HepG2 (cell line): ENCODE measurements around the gene NGRN. TPM values are rescaled to one million over a fixed set of nuclear protein-coding genes. Genes with fewer than 3 reads are reported as not detected.

ENCODE experiments used
- ATAC-seq: fragments of 200-7000 bp; cut with Tn5 transposase; 3 replicates; pipeline ENCODE4 v1.9.1; 2020; ENCODE audit warnings: mild to moderate bottlenecking, moderate library complexity
- BruUV-seq: library from RNA; stranded (reverse); fragments of 400-500 nt; replicated peaks from 2 replicates; lab custom pipeline; 2021; lab: Mats Ljungman, UMichigan
- CTCF ChIA-PET: fragments of 300-600 bp; formaldehyde crosslinking; extraction: SDS; loops from one replicate; lab custom pipeline; 2021; ENCODE audit warnings: low total read pairs, inconsistent platforms, low intra/inter-chr PET ratio; lab: Yijun Ruan, JAX
- POLR2A ChIA-PET: fragments of 350-600 bp; sonication (Branson Sonifier 250); formaldehyde crosslinking; loops from one replicate; lab custom pipeline; 2020; ENCODE audit warnings: antibody characterized with exemption, inconsistent platforms; lab: Yijun Ruan, JAX
- DNase-seq: peaks from one replicate; pipeline ENCODE4 v3.0.0-alpha.2; 2015; ENCODE audit warnings: low spot score
- FAIRE-seq: peaks from 3 replicates; lab custom pipeline; 2011; peaks lifted over from hg19 to GRCh38; lab: Jason Lieb, UNC
- H2AFZ ChIP-seq: one replicate; pipeline ENCODE4 v1.6.1; 2011; ENCODE audit warnings: low read length, inconsistent platforms
- H3K27ac ChIP-seq: fragments of 300-600 bp; 3 replicates; pipeline ENCODE4 v1.8.0; 2011; ENCODE audit warnings: mixed run types, mild to moderate bottlenecking, mixed read lengths, low read length, inconsistent platforms; ENCODE audit not compliant: insufficient read depth; ENCODE audit errors: extremely low read length
- H3K27me3 ChIP-seq, 2 experiments: fragments of 200-600 bp in 1 of 2; 2 replicates in 1 of 2; 3 replicates in 1 of 2; pipeline versions ENCODE4 v1.6.0 to v1.8.0; 2011; ENCODE audit warnings: low read length in 2 of 2, mild to moderate bottlenecking in 2 of 2, moderate library complexity in 2 of 2, inconsistent platforms in 1 of 2; ENCODE audit not compliant: insufficient read depth in 2 of 2, control insufficient read depth in 1 of 2
- H3K36me3 ChIP-seq, 2 experiments: fragments of 200-600 bp in 1 of 2; replicated peaks in 1 of 2; 2 replicates in 1 of 2; 3 replicates in 1 of 2; pipeline versions ENCODE4 v1.5.1 to v1.8.0; 2011; ENCODE audit warnings: low read length in 2 of 2, inconsistent platforms in 1 of 2; ENCODE audit not compliant: insufficient read depth in 2 of 2, control insufficient read depth in 1 of 2
- H3K4me1 ChIP-seq: 2 replicates; pipeline ENCODE4 v1.5.1; 2012; ENCODE audit warnings: low read length, inconsistent platforms; ENCODE audit not compliant: insufficient read depth
- H3K4me2 ChIP-seq: 2 replicates; pipeline ENCODE4 v1.6.0; 2011; ENCODE audit warnings: low read depth, low read length, inconsistent platforms
- H3K4me3 ChIP-seq, 3 experiments: fragments of 200-600 bp in 1 of 3; sonication (generic), shearing (Covaris generic) in 1 of 3; replicated peaks in 1 of 3; 2 replicates each; pipeline ENCODE4 v1.5.1; 2011 to 2016; ENCODE audit warnings: low read length in 3 of 3, inconsistent platforms in 2 of 3, low read depth in 2 of 3, mild to moderate bottlenecking in 2 of 3, control low read depth in 1 of 3, mixed read lengths in 1 of 3; ENCODE audit not compliant: insufficient read depth in 1 of 3
- H3K79me2 ChIP-seq: one replicate; pipeline ENCODE4 v1.6.1; 2011; ENCODE audit warnings: low read length, inconsistent platforms; ENCODE audit not compliant: insufficient read depth
- H3K9ac ChIP-seq: 2 replicates; pipeline ENCODE4 v1.6.0; 2011; ENCODE audit warnings: mild to moderate bottlenecking, low read depth, low read length, inconsistent platforms; ENCODE audit not compliant: insufficient read depth
- H3K9me3 ChIP-seq: 2 replicates; pipeline ENCODE4 v1.5.1; 2012; ENCODE audit warnings: mild to moderate bottlenecking, low read length
- H4K20me1 ChIP-seq: 2 replicates; pipeline ENCODE4 v1.6.0; 2011; ENCODE audit warnings: inconsistent platforms, mild to moderate bottlenecking, low read length, moderate library complexity; ENCODE audit not compliant: insufficient read depth
- ELF3 ChIP-seq: IDR thresholded peaks from 2 replicates; pipeline ENCODE4 v1.6.1; 2016; ENCODE audit warnings: missing genetic modification reagents, missing compliant biosample characterization
- ETV6 ChIP-seq: sonication (generic); formaldehyde crosslinking; conservative IDR thresholded peaks from 2 replicates; pipeline ENCODE4 v1.4.0; 2020; ENCODE audit warnings: missing genetic modification reagents
- FOSL2 ChIP-seq: sonication (generic); formaldehyde crosslinking; IDR thresholded peaks from 2 replicates; pipeline ENCODE4 v1.4.0; 2020; ENCODE audit warnings: missing genetic modification reagents
- MTA3 ChIP-seq: sonication (generic); formaldehyde crosslinking; IDR thresholded peaks from 2 replicates; pipeline ENCODE4 v1.4.0; 2020; ENCODE audit warnings: missing genetic modification reagents
- NFE2L1 ChIP-seq: sonication (generic); formaldehyde crosslinking; IDR thresholded peaks from 2 replicates; pipeline ENCODE4 v1.4.0; 2020; ENCODE audit warnings: missing genetic modification reagents, mild to moderate bottlenecking, borderline replicate concordance
- PHB2 ChIP-seq: fragments of 450-650 bp; IDR thresholded peaks from 2 replicates; pipeline ENCODE4 v1.6.1; 2018; ENCODE audit not compliant: partially characterized antibody
- SETDB1 ChIP-seq: sonication (generic); formaldehyde crosslinking; IDR thresholded peaks from 2 replicates; pipeline ENCODE4 v1.5.1; 2020; ENCODE audit warnings: missing genetic modification reagents, mild to moderate bottlenecking, borderline replicate concordance
- SMYD3 ChIP-seq: sonication (generic); formaldehyde crosslinking; IDR thresholded peaks from 2 replicates; pipeline ENCODE4 v1.8.1; 2023; ENCODE audit warnings: mild to moderate bottlenecking, missing genetic modification reagents
- U2AF1 ChIP-seq: fragments of 200-400 bp; formaldehyde crosslinking; optimal IDR thresholded peaks from 2 replicates; pipeline ENCODE3; 2017; ENCODE audit warnings: mild to moderate bottlenecking, low read depth, low read length
- ZFP36L1 ChIP-seq: sonication (generic); formaldehyde crosslinking; IDR thresholded peaks from 2 replicates; pipeline ENCODE4 v1.8.0; 2022; ENCODE audit warnings: mild to moderate bottlenecking, missing genetic modification reagents, moderate library complexity
- ZNF17 ChIP-seq: sonication (generic); formaldehyde crosslinking; IDR thresholded peaks from 2 replicates; pipeline ENCODE4 v1.5.0; 2020; ENCODE audit warnings: mild to moderate bottlenecking, missing genetic modification reagents
- ZNF350 ChIP-seq: sonication (generic); formaldehyde crosslinking; IDR thresholded peaks from 2 replicates; pipeline ENCODE4 v1.4.0; 2020; ENCODE audit warnings: mild to moderate bottlenecking, low read depth, missing genetic modification reagents, borderline replicate concordance
- ZNF691 ChIP-seq: sonication (generic); formaldehyde crosslinking; IDR thresholded peaks from 2 replicates; pipeline ENCODE4 v1.4.0; 2020; ENCODE audit warnings: missing genetic modification reagents, low read depth, mild to moderate bottlenecking, borderline replicate concordance
- WGBS: methylation state at CpG from one replicate; pipeline ENCODE4 v1.1.6; 2017; ENCODE audit warnings: low lambda C conversion rate; 5-methylcytosine and 5-hydroxymethylcytosine counted together
- in situ Hi-C: cut with HindIII; loops from 2 replicates; pipeline ENCODE4 v1.10.0; 2017; ENCODE audit warnings: low pct_unique_long_range_greater_than_20kb; ENCODE audit not compliant: extremely low pct_ligation_motif_present
- intact Hi-C: fragments of 100-400 bp; cut with micrococcal nuclease; formaldehyde crosslinking; loops from one replicate; pipeline ENCODE4 v1.10.0; 2022; ENCODE audit not compliant: unreplicated experiment
- polyA plus RNA-seq, 8 experiments: library from polyadenylated mRNA; depleted of rRNA in 3 of 8; stranded (reverse) in 7 of 8; unstranded in 1 of 8; fragments of >200 nt; fragmentation: Illumina TruSeq in 4 of 8; extraction: Trizol in 4 of 8; gene quantifications; 2 replicates each; pipeline versions ENCODE4 v1.2.1 to v1.2.3, GENCODE V29; 2011 to 2016; ENCODE audit warnings: low read depth in 4 of 8, missing spikeins in 1 of 8, mixed read lengths in 1 of 8; ENCODE audit not compliant: insufficient read depth in 1 of 8
- total RNA-seq, 5 experiments: library from RNA; depleted of rRNA; stranded (reverse); fragments of >200 nt; fragmentation: Illumina TruSeq; extraction: Trizol; gene quantifications; 2 replicates each; pipeline ENCODE4 v1.2.3, GENCODE V29; 2016; ENCODE audit warnings: low read depth in 1 of 5
- TF ChIP-seq, protein P1 (sequence below): sonication (generic); formaldehyde crosslinking; IDR thresholded peaks from 2 replicates; pipeline ENCODE4 v1.5.0; 2020; ENCODE audit warnings: mild to moderate bottlenecking, missing genetic modification reagents
- TF ChIP-seq, protein P2 (sequence below): sonication (generic); formaldehyde crosslinking; IDR thresholded peaks from 2 replicates; pipeline ENCODE4 v1.8.0; 2022; ENCODE audit warnings: mild to moderate bottlenecking, missing genetic modification reagents, moderate library complexity
- TF ChIP-seq, protein P3 (sequence below): sonication (generic); formaldehyde crosslinking; IDR thresholded peaks from 2 replicates; pipeline ENCODE4 v1.4.0; 2020; ENCODE audit warnings: missing genetic modification reagents

The NGRN gene
- total and polyA plus RNA-seq, 2 of the 13 experiments (the other 11 are each of a cell fraction or from before 2014, with no cell fraction given): 39.8 to 63.7 TPM

GRCh38 chr15:90221246-90221900, 44.1 kb upstream of the NGRN start (continued):
- TF ChIP-seq, protein P1, sequence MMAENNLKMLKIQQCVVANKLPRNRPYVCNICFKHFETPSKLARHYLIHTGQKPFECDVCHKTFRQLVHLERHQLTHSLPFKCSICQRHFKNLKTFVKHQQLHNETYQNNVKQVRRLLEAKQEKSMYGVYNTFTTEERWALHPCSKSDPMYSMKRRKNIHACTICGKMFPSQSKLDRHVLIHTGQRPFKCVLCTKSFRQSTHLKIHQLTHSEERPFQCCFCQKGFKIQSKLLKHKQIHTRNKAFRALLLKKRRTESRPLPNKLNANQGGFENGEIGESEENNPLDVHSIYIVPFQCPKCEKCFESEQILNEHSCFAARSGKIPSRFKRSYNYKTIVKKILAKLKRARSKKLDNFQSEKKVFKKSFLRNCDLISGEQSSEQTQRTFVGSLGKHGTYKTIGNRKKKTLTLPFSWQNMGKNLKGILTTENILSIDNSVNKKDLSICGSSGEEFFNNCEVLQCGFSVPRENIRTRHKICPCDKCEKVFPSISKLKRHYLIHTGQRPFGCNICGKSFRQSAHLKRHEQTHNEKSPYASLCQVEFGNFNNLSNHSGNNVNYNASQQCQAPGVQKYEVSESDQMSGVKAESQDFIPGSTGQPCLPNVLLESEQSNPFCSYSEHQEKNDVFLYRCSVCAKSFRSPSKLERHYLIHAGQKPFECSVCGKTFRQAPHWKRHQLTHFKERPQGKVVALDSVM: no peak
- no peak for TF ChIP-seq U2AF1
- TF ChIP-seq PHB2: no peak
- TF ChIP-seq, all 625 proteins: peak for 39

GRCh38 chr15:90222547-90222946, 42.9 kb upstream of the NGRN start:
- no peaks in the 10 kb centered on the region for H4K20me1 ChIP-seq
- ATAC-seq: no peak
- ChIA-PET CTCF (no interaction called here), POLR2A (no interaction called here)
- no peaks in the 10 kb centered on the region for H3K9me3 ChIP-seq
- no peaks in the 10 kb centered on the region for H3K27me3 ChIP-seq
- H3K36me3 ChIP-seq: peaks cover 13 to 37% of the 10 kb centered on the region in 2 experiments
- in situ Hi-C loops (no loop called here), intact Hi-C loops (no loop called here)
- no peak overlapping the region for H3K27ac ChIP-seq
- DNase-seq: no peak
- no peak overlapping the region for H3K4me2 ChIP-seq
- no peak overlapping the region for H3K4me3 ChIP-seq
- no peak overlapping the region for H3K9ac ChIP-seq
- H2AFZ ChIP-seq: no peak overlapping the region
- BruUV-seq: no TSS peak
- H3K79me2 ChIP-seq: no peaks in the 10 kb centered on the region
- no peak for FAIRE-seq
- 94% methylated on average over 2 of the region's 2 CpGs for WGBS
- TF ChIP-seq ZNF691 (CRISPR knock-in tag) (no peak), SMYD3 (CRISPR knock-in tag) (no peak), ELF3 (CRISPR knock-in tag) (no peak), NFE2L1 (CRISPR knock-in tag) (no peak), ZNF17 (CRISPR knock-in tag) (no peak), ZFP36L1 (no peak), MTA3 (CRISPR knock-in tag) (no peak), ZNF350 (CRISPR knock-in tag) (no peak), SETDB1 (CRISPR knock-in tag) (no peak), FOSL2 (CRISPR knock-in tag) (no peak), ETV6 (no peak)
- TF ChIP-seq, protein P2, sequence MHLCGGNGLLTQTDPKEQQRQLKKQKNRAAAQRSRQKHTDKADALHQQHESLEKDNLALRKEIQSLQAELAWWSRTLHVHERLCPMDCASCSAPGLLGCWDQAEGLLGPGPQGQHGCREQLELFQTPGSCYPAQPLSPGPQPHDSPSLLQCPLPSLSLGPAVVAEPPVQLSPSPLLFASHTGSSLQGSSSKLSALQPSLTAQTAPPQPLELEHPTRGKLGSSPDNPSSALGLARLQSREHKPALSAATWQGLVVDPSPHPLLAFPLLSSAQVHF (CRISPR knock-in tag): no peak
- TF ChIP-seq, protein P3, sequence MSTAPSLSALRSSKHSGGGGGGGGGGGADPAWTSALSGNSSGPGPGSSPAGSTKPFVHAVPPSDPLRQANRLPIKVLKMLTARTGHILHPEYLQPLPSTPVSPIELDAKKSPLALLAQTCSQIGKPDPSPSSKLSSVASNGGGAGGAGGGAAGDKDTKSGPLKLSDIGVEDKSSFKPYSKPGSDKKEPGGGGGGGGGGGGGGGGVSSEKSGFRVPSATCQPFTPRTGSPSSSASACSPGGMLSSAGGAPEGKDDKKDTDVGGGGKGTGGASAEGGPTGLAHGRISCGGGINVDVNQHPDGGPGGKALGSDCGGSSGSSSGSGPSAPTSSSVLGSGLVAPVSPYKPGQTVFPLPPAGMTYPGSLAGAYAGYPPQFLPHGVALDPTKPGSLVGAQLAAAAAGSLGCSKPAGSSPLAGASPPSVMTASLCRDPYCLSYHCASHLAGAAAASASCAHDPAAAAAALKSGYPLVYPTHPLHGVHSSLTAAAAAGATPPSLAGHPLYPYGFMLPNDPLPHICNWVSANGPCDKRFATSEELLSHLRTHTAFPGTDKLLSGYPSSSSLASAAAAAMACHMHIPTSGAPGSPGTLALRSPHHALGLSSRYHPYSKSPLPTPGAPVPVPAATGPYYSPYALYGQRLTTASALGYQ (CRISPR knock-in tag): no peak
- H3K4me1 ChIP-seq: no peaks in the 10 kb centered on the region
